SK-MEL-5 (cell line): ENCODE measurements around the gene MLC1. TPM values are rescaled to one million over a fixed set of nuclear protein-coding genes. Genes with fewer than 3 reads are reported as not detected.

Experiments
- DNase-seq: peaks from one replicate; pipeline ENCODE4 v3.0.0-alpha.2; 2016; ENCODE audit warnings: low read depth, low spot score
- in situ Hi-C: cut with HindIII; loops from 2 replicates; pipeline ENCODE4 v1.10.0; 2016; ENCODE audit warnings: low sequenced_read_pairs, high pct_unique_total_duplicates, low pct_unique_long_range_greater_than_20kb
- total RNA-seq: library from RNA; depleted of rRNA; stranded (reverse); fragments of >200 nt; shearing (Covaris generic); gene quantifications from 2 replicates; pipeline ENCODE4 v1.2.3, GENCODE V29; 2014

MLC1 gene
- total RNA-seq, 1 experiment from 2014 or later = not detected

GRCh38 chr22:50064453-50064852 lies 20.8 kb downstream of the MLC1 start:
- no peak for DNase-seq
- in situ Hi-C loops = no loop called here

GRCh38 chr22:50063589-50064393 lies 21.4 kb downstream of the MLC1 start:
- DNase-seq = no peak
- in situ Hi-C loops = no loop called here

GRCh38 chr22:50062509-50063135 lies 22.6 kb downstream of the MLC1 start:
- in situ Hi-C loops = no loop called here
- DNase-seq = no peak

- no peak for DNase-seq
- in situ Hi-C loops = no loop called here
These were observed 23.3 kb downstream of the MLC1 start for GRCh38 chr22:50061824-50062355.

- DNase-seq = no peak
- in situ Hi-C loops = no loop called here
These were observed 23.9 kb downstream of the MLC1 start for GRCh38 chr22:50061141-50061823.

- in situ Hi-C loops = no loop called here
- DNase-seq = no peak
These were observed 24.6 kb downstream of the MLC1 start for GRCh38 chr22:50060441-50061140.

GRCh38 chr22:50059881-50060262 lies 25.4 kb downstream of the MLC1 start:
- in situ Hi-C loops = no loop called here

GRCh38 chr22:50058906-50059880 lies 26.0 kb downstream of the MLC1 start:
- in situ Hi-C loops = no loop called here
- DNase-seq = peak; percentile 23

More at GRCh38 chr22:50059881-50060262, 25.4 kb downstream of the MLC1 start:
- no peak for DNase-seq

GRCh38 chr22:50058061-50058905 lies 26.9 kb downstream of the MLC1 start, which contains the start of gene TTLL8:
TSS of gene TTLL8 (minus strand) at chr22:50058298.
- no peak for DNase-seq
- in situ Hi-C loops = no loop called here

GRCh38 chr22:50057278-50058060 lies 27.8 kb downstream of the MLC1 start:
- in situ Hi-C loops = no loop called here
- no peak for DNase-seq

GRCh38 chr22:50056214-50056972 lies 28.8 kb downstream of the MLC1 start:
- no peak for DNase-seq
- in situ Hi-C loops = no loop called here

- in situ Hi-C loops = no loop called here
- DNase-seq = no peak
These were observed 31.4 kb downstream of the MLC1 start for GRCh38 chr22:50053861-50054260.

GRCh38 chr22:50051930-50052329 lies 33.3 kb downstream of the MLC1 start:
- in situ Hi-C loops = no loop called here
- no peak for DNase-seq

GRCh38 chr22:50049299-50050195 lies 35.7 kb downstream of the MLC1 start:
- DNase-seq = no peak
- in situ Hi-C loops = no loop called here
